Measurements from ENCODE around the gene NUDT12. TPM values are rescaled to one million over a fixed set of nuclear protein-coding genes. Genes with fewer than 3 reads are reported as not detected.

NUDT12 gene
- total RNA-seq, 1 donor from 2014 or later, result 49.8 TPM

DNA sequence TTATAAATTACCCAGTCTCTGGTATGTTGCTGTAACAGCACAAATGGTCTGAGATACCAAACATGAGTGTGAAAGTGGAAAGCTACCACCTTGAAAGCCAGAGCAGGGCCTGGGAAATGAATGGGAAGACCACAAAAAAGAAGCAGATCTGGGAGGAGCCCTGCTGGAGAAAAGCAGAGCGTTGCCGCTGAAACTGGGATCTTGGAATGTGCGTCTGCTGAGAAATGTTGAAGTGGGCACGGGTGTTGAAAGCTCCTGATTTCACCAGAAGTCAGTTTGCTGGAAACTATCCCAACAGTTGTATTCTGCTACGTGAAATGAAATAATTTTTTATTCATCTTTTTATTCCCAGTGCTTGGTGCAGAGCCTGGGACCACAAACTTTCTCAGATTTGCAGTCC lies 40.0 kb downstream of the NUDT12 start:
- Histone ChIP-seq H2AFZ (replicated peaks) (peak overlapping the region; percentile 26), H3F3A (ENCODE audit: low read depth) (no peaks in the 10 kb centered on the region), H3K4me3 (no peak overlapping the region), H3K4me1 (peaks cover 4% of the 10 kb centered on the region), H3K4me2 (no peak overlapping the region), H3K79me2 (ENCODE audit: low read depth) (no peaks in the 10 kb centered on the region), H4K20me1 (ENCODE audit: low read depth) (no peaks in the 10 kb centered on the region), H3K9me3 (ENCODE audit: low read depth) (no peaks in the 10 kb centered on the region), H3K9ac (no peak overlapping the region), H3K36me3 (no peaks in the 10 kb centered on the region), H3K27me3 (no peaks in the 10 kb centered on the region), H3K27ac (no peak overlapping the region)
- TF ChIP-seq, protein P1, sequence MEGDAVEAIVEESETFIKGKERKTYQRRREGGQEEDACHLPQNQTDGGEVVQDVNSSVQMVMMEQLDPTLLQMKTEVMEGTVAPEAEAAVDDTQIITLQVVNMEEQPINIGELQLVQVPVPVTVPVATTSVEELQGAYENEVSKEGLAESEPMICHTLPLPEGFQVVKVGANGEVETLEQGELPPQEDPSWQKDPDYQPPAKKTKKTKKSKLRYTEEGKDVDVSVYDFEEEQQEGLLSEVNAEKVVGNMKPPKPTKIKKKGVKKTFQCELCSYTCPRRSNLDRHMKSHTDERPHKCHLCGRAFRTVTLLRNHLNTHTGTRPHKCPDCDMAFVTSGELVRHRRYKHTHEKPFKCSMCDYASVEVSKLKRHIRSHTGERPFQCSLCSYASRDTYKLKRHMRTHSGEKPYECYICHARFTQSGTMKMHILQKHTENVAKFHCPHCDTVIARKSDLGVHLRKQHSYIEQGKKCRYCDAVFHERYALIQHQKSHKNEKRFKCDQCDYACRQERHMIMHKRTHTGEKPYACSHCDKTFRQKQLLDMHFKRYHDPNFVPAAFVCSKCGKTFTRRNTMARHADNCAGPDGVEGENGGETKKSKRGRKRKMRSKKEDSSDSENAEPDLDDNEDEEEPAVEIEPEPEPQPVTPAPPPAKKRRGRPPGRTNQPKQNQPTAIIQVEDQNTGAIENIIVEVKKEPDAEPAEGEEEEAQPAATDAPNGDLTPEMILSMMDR (IDR thresholded peaks at IDR 0.05), result no peak
- TF ChIP-seq EZH2 (IDR thresholded peaks at IDR 0.05) (no peak), EZH2phosphoT487 (IDR thresholded peaks at IDR 0.05) (no peak)
- DNase-seq (ENCODE audit: low spot score), result peak; percentile 3
- no peak overlapping the region for H3K4me3 Mint-ChIP-seq
- no peaks in the 10 kb centered on the region for H3K27me3 Mint-ChIP-seq (ENCODE audit: insufficient read depth, low read depth)
- peaks cover 2% of the 10 kb centered on the region for H3K9me3 Mint-ChIP-seq
- H3K4me1 Mint-ChIP-seq, result peaks cover 22% of the 10 kb centered on the region
- no peak overlapping the region for H3K27ac Mint-ChIP-seq
- no peaks in the 10 kb centered on the region for H3K36me3 Mint-ChIP-seq

DNA sequence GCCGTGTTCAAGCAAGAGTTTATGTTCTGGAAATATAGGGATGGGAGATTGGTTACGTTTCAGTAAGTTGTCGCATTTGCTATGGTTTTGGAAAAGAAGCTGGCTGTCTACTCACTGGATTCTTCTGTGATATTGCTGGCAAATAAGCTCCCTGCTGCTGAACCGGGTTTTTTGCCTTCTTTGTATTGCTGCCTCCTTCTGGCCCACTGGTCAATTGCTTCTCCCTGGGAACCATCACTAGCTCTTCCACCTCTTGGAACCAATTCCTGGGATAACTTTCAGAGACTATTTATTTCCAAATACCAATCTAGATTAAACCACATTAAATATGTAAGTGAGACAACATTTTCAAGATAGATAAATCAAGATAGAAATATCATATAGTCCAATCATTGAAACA lies 43.0 kb downstream of the NUDT12 start:
- no peaks in the 10 kb centered on the region for H3K9me3 Mint-ChIP-seq
- Histone ChIP-seq H3K9me3 (ENCODE audit: low read depth) (no peaks in the 10 kb centered on the region), H3K4me1 (peaks cover 4% of the 10 kb centered on the region), H3K36me3 (no peaks in the 10 kb centered on the region), H3K9ac (no peak overlapping the region), H4K20me1 (ENCODE audit: low read depth) (no peaks in the 10 kb centered on the region), H3F3A (ENCODE audit: low read depth) (no peaks in the 10 kb centered on the region), H3K27me3 (no peaks in the 10 kb centered on the region), H2AFZ (replicated peaks) (no peak overlapping the region), H3K4me2 (no peak overlapping the region), H3K79me2 (ENCODE audit: low read depth) (no peaks in the 10 kb centered on the region), H3K27ac (no peak overlapping the region), H3K4me3 (no peak overlapping the region)
- H3K27ac Mint-ChIP-seq, result no peak overlapping the region
- TF ChIP-seq EZH2 (IDR thresholded peaks at IDR 0.05) (no peak), EZH2phosphoT487 (IDR thresholded peaks at IDR 0.05) (no peak)
- TF ChIP-seq, protein P1 (IDR thresholded peaks at IDR 0.05), result peak; percentile 55
- DNase-seq (ENCODE audit: low spot score), result peak; percentile 55
- no peak overlapping the region for H3K4me3 Mint-ChIP-seq
- H3K36me3 Mint-ChIP-seq, result no peaks in the 10 kb centered on the region
- H3K4me1 Mint-ChIP-seq, result peaks cover 4% of the 10 kb centered on the region
- H3K27me3 Mint-ChIP-seq (ENCODE audit: insufficient read depth, low read depth), result peaks cover 2% of the 10 kb centered on the region

DNA sequence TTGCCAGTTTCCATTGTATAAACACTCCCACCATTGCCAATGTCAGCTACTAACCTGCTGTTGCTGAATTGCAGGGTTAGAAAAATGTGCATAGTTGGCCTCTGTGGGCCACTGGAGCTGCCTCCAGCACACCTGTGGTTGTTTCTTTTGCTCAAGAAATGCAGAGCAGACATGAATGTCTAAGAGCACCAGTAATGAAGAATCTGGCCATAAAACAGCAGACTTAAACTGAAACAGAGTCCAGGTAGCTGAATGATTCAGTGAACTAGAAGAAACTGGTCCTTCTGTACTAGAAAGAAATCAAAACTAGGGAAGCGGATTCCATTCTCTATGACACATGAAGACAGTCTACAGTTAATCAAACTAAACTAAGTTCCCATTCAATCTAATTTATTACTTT lies 48.2 kb downstream of the NUDT12 start:
- no peaks in the 10 kb centered on the region for H3F3A ChIP-seq (ENCODE audit: low read depth)
- Mint-ChIP-seq H3K4me3 (no peak overlapping the region), H3K36me3 (no peaks in the 10 kb centered on the region), H3K27me3 (ENCODE audit: insufficient read depth, low read depth) (peaks cover 2% of the 10 kb centered on the region), H3K9me3 (no peaks in the 10 kb centered on the region), H3K4me1 (no peaks in the 10 kb centered on the region), H3K27ac (no peak overlapping the region)
- no peaks in the 10 kb centered on the region for H3K79me2 ChIP-seq (ENCODE audit: low read depth)
- H3K9me3 ChIP-seq (ENCODE audit: low read depth), result no peaks in the 10 kb centered on the region
- H3K4me3 ChIP-seq, result no peak overlapping the region
- no peak for DNase-seq (ENCODE audit: low spot score)
- no peaks in the 10 kb centered on the region for H3K36me3 ChIP-seq
- no peak overlapping the region for H2AFZ ChIP-seq (replicated peaks)
- H3K27me3 ChIP-seq, result no peaks in the 10 kb centered on the region
- no peak overlapping the region for H3K9ac ChIP-seq
- H3K4me2 ChIP-seq, result no peak overlapping the region
- peaks cover 6% of the 10 kb centered on the region for H3K4me1 ChIP-seq
- no peak overlapping the region for H3K27ac ChIP-seq
- TF ChIP-seq EZH2 (IDR thresholded peaks at IDR 0.05), result no peak
- TF ChIP-seq, protein P1 (IDR thresholded peaks at IDR 0.05), result no peak
- TF ChIP-seq EZH2phosphoT487 (IDR thresholded peaks at IDR 0.05), result no peak
- H4K20me1 ChIP-seq (ENCODE audit: low read depth), result no peaks in the 10 kb centered on the region
